ENCODE data around the gene RINT1.

- TF ChIP-seq, protein P1, sequence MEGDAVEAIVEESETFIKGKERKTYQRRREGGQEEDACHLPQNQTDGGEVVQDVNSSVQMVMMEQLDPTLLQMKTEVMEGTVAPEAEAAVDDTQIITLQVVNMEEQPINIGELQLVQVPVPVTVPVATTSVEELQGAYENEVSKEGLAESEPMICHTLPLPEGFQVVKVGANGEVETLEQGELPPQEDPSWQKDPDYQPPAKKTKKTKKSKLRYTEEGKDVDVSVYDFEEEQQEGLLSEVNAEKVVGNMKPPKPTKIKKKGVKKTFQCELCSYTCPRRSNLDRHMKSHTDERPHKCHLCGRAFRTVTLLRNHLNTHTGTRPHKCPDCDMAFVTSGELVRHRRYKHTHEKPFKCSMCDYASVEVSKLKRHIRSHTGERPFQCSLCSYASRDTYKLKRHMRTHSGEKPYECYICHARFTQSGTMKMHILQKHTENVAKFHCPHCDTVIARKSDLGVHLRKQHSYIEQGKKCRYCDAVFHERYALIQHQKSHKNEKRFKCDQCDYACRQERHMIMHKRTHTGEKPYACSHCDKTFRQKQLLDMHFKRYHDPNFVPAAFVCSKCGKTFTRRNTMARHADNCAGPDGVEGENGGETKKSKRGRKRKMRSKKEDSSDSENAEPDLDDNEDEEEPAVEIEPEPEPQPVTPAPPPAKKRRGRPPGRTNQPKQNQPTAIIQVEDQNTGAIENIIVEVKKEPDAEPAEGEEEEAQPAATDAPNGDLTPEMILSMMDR (IDR thresholded peaks at IDR 0.05) = no peak
- no peak for TF ChIP-seq POLR2A (IDR thresholded peaks at IDR 0.05)
These were observed 68.9 kb downstream of the RINT1 start for GRCh38 chr7:105600720-105601550.

Data from uterus (tissue), 2 donors.